ENCODE measurements around the gene KIF23. TPM values are rescaled to one million over a fixed set of nuclear protein-coding genes. Genes with fewer than 3 reads are reported as not detected.

Gene KIF23
- total RNA-seq, 1 donor from 2014 or later, result 1.2 TPM

- DNase-seq (ENCODE audit: low spot score), result no peak
These were observed 49.1 kb downstream of the KIF23 start for GRCh38 chr15:69463182-69463756.

DNA sequence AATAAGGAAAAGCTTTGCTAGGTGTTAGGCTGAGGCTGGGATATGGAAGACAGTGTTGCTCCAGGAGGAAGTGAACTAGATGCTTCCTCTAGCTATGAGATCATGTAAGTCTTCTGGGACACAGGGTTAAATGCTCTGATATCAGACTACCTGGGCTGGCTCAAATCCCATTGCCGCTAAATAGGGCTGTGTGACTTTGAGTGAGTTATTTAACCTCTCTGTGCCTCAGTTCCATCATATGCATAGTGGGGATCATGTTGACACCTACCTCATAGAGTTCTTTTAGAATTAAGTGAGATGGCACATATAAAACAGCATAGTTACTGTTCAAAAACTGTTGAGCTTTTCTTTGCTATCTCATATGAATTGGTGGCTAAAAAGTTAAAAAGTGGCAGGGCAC, 51.1 kb downstream of the KIF23 start:
- no peak for DNase-seq (ENCODE audit: low spot score)

DNA sequence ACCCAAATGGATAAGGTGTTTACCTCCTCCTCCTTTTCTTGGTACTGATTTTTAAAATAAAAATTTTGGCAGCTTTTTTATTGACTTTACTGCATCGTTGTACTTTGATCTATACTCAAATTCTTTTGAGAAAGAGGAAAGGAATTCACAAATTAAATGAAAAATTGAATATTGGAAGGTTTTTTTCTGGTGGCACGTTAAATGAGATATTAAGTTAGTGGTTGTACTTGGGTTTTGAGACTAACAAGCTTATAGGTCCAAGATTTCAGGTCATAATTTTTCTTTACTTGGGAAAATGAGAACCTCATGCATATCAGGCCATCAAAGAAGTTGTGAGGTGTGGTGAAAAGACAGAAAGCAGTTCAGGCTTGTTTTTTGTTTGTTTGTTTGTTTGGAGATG, 52.6 kb downstream of the KIF23 start:
- no peak for DNase-seq (ENCODE audit: low spot score)

- DNase-seq (ENCODE audit: low spot score), result no peak
These were observed 53.5 kb downstream of the KIF23 start for GRCh38 chr15:69467636-69468035.

DNA sequence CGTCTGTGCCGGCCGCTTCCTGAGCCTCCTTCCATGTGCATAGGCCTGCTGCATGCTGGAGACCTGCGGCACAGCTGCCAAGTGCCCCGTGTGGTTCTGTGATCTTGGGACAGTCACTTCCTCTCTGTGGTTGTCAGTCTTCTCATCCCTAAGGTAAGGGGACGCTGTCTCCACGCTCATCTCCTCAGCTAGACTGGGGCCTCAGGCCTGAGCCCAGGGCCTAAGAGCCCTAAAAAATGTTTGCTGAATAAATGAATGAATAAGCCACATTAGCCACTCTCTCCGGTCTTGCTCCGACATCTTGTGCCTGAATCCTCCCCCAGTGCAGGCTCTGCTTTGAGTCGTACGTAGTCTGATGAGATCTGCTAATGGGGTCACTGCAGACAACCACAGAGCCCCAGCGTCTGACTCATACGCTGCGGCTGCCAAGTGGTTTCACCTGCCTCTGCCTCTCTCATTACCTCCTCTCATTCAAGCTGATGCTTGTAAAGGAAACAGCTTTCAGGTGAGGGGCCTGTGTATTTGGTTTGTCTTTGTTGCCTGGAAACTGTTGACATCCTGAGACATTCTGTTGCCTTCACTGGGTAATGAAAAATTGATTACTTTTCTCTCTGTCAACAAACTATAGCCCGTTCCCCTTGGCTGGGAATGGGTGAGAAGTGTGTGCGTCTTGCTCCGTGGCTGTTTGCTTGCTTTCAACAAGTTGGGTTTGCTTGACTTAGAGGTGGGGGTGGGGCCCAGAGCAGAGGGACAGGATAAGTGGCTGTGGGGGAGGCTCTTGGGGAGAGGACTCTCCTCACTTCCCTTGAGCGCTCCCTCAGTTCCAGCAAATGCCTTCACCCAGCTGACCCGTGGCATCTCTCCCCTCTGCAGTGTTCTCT, 54.3 kb downstream of the KIF23 start:
- DNase-seq (ENCODE audit: low spot score), result no peak

- DNase-seq (ENCODE audit: low spot score), result no peak
These were observed 55.5 kb downstream of the KIF23 start for GRCh38 chr15:69469467-69470201.

DNA sequence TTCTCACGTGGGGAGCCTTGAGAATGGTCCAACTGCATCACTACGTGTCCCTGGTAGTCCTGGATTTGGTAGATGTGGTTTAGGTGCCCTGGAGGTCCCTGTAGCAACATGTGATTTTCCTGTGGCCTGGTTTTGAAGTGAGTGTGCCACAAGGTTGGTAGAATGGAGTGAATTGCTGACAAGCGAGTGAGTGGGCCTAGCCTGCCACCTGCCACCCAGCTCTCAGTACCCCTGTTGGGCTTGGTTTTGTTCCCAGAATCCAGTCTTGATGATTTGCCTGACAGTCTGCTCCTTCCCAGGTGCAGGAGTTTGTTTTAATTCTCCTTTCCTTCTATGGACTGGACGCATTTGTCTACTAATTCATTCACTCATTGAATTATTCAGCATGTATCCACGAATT, 57.9 kb downstream of the KIF23 start:
- no peak for DNase-seq (ENCODE audit: low spot score)

GRCh38 chr15:69472562-69472961, 58.4 kb downstream of the KIF23 start:
- no peak for DNase-seq (ENCODE audit: low spot score)

GRCh38 chr15:69474291-69474690, 60.1 kb downstream of the KIF23 start:
- no peak for DNase-seq (ENCODE audit: low spot score)

- peak; percentile 65 for DNase-seq (ENCODE audit: low spot score)
These were observed 60.8 kb downstream of the KIF23 start for GRCh38 chr15:69474846-69475455.

- peak; percentile 92 for DNase-seq (ENCODE audit: low spot score)
These were observed 61.7 kb downstream of the KIF23 start for GRCh38 chr15:69475769-69476358.

DNA sequence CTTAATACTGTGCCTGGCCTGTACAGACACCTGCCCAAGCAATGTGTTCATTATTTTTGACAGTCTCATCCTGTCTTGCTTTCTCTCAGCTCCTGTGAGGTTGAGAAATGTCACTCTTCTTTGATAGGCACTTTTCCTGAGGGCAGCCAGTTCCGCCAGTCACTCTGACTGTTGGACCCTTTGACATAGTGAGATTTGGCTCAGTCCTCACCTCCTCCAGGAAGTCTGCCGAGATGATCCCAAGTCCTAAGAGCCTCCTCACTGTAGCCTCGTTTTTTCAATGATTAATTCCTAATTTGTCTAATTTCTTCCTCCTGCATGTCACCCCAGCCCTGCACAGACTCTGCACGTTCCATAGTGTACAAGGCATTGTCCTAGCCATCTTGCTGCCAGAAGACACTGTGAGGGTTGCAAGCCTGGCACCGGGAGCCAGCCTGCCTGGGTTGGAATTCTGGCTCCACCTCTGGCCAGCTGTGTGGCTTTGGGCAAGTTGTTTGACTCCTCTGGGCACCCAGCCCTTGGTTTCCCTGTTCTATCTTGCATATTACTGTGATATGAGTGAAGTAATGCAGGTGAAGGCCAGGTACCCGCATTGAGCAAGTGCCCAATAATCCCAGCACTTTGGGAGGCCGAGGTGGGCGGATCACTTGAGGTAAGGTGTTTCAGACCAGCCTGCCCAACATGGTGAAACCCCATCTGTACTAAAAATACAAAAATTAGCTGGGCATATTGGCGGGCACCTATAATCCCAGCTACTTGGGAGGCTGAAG, 62.7 kb downstream of the KIF23 start:
- DNase-seq (ENCODE audit: low spot score), result peak; percentile 59

DNA sequence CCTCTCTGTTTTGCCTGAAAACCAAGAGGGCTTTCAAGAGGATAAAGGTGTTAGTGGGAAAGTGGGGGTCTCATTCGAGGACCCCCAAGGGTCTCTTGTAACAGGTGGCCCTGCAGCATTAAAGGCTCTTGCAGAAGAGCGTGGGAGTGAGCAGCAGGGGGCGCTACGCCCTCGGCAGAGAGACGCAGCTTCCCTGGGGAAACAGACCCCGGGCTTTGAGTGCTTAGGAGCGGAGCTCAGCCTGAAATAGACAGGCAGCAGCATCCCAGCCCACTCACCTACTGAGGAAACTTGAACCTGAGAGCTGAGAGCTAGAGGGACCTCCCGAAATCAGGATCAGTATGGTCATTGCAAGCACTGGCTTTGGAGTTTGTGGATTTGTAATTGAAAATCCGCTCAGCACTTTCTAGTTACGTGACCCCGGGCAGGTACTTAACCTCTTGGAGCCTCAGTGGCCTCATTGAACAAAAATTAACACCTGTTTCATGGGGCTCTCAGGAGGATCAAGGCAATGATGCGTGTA, 64.2 kb downstream of the KIF23 start:
- peak; percentile 72 for DNase-seq (ENCODE audit: low spot score)

GRCh38 chr15:69479081-69479480, 64.9 kb downstream of the KIF23 start:
- no peak for DNase-seq (ENCODE audit: low spot score)

- no peak for DNase-seq (ENCODE audit: low spot score)
These were observed 65.8 kb downstream of the KIF23 start for GRCh38 chr15:69479971-69480370.

DNA sequence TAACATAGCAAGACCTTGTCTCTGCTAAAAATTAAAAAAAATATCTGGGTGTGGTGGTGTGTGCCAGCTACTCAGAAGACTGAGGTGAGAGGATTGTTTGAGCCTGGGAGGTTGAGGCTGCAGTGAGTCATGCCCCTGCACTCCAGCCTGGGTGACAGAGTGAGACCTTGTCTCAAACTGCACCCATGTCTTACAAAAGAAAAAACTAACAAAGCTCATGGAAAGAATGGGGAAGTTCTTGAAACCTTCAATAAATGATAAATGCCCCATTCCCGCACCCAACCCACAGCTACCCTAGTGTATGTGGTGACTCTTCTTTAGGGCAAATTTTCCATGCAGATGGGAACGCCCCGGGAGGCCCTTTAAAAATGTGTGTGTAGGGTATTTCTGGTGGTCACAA, 66.8 kb downstream of the KIF23 start:
- no peak for DNase-seq (ENCODE audit: low spot score)

DNA sequence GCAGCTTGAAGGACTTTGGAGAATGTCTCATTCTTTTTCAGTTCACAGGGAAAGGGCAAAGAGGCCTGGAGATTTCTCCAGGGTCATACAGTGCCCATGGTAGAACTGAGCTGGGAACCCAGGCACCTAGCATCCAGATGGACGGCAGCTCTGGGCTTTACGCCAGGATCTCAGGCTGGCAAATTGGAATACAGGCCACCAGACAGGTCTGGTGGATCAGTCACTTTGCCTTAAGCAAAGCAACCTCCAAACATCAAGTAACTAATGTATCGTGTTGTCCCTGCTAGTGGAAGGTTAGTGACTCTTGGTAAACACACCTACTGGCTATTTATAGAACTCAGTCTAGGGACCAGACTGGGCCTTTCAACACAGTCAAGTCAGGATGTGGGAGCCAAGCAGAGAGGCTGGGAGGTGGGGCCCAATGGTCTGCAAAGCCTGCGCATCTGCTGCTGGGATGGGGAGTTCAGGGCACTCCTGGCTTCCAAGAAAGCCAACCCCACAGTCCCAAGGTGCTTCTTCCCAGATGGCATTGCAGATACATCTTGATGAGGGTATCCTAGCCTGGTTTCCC, 68.6 kb downstream of the KIF23 start:
- no peak for DNase-seq (ENCODE audit: low spot score)

DNA sequence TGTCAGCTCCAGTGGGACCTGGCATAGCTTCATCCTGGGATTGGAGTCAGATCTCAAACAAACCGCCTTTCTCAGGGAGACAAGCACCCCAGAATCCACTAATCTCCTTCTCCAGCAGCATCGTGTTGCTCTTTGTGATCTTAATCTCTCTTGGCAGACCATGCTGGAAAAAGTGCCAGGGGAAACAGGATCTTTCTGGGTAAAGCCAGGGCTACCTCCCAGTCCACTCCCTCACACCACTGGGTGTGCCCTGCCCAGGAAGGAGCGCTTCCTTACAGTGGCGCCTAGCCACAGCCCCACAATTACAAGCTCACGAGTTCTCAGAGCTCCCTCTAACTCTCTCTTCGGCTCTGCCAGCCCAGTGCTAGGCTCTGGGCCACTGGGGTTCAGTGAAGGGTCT, 70.7 kb downstream of the KIF23 start:
- DNase-seq (ENCODE audit: low spot score), result no peak

- no peak for DNase-seq (ENCODE audit: low spot score)
These were observed 72.4 kb downstream of the KIF23 start for GRCh38 chr15:69486481-69487110.

Data from mesenteric fat pad (tissue), 1 donor.